ENCODE results near the gene IMMP2L.

The IMMP2L gene

GRCh38 chr7:110764852-110765251 lies 797.4 kb downstream of the IMMP2L start:
- no peak for DNase-seq

- no peak for DNase-seq
These were observed 799.6 kb downstream of the IMMP2L start for GRCh38 chr7:110762546-110763225.

DNA sequence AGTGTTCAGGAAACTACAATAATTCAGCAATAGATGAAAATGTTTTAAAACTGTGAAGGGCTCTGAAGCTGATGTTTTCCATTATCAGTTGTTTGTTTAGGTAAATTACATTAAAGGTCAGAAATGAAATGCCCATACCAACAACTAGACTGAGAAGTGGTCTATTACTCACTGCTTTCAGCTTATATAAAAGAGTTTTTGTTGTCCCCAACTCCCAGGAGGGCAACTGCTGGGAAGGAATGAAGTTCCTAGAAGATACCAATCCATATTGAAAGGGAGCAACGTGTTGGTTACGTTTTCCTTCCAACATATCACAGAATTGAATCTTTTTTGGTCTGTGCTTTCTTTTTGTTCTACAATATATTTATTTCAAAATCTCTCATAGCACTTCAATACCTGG lies 802.0 kb downstream of the IMMP2L start:
- DNase-seq = no peak

DNA sequence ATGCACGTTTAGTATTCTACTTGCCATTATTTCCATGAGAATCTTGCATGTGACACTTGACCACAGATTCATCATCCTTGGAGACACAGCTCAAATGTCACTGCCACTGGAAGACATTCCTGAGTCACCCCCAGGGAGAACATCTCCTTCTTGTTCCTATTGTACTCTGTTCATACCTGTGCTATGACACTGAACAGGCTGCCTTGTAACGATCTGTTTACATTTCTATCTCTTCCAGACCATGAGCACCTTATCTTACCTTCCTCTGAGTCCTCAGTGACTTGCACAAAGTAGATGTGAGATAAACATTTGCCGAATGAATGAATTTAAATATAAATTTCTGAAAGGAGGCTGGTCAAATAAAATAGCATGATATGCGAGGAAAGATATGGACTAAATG lies 803.2 kb downstream of the IMMP2L start:
- DNase-seq = no peak

DNA sequence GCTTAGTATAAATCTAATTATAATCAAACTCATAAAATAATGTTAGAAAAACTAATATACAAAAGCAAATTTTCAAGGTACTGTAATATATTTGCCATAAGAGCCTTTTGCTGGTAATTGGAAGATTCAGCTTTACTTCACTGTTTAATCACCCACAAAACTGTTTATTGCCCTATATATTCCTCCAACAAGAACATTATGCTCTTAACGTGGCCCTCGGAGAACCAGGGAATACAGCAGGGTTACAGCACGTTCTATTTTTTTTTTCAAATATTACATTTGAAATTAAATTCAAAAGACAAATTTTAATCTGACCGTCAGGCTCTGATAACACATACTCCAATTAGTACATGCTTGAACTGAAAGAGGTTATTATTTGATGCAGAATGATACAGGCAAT lies 807.6 kb downstream of the IMMP2L start:
- DNase-seq = no peak

- DNase-seq = no peak
These were observed 811.2 kb downstream of the IMMP2L start for GRCh38 chr7:110750931-110751605.

- DNase-seq = no peak
These were observed 829.1 kb downstream of the IMMP2L start for GRCh38 chr7:110733221-110733620.

DNA sequence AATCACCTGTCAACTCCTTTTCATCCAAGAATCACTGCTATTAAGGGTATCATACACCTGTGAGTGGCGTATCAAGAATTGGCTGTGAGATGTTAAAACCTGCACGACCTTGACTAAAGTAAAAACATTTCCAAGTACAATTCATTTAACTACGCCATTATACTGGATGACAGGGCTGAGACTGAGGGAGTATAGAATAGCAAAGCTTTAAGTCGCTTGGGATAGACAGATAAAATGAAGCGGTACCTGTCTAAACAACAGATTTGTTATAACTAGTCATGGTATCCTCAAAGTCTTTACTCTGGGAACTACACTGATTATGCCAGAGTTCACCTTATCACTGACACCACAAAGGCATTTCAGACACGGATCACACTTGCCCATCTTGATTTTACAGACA lies 837.5 kb downstream of the IMMP2L start:
- DNase-seq = no peak

GRCh38 chr7:110721395-110721794 lies 840.9 kb downstream of the IMMP2L start:
- DNase-seq = no peak

DNA sequence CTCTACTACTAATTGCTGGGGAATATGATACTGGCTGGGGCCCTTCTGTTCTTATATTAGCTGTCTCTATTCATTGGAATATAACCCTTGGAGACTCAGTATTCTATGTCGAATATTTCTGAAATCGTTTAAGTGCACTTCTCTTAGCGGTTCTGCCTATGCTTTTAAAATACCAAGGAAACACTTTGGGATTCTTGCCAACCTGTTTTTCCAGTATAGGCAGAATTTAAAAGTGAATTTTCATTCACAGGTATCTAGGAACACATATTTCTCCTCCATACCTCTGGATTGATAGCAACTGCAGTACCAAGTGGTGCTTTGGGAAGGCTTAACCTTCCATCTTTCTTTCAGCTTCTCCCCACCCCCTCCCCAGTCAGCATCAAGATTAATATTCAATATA lies 841.7 kb downstream of the IMMP2L start:
- DNase-seq = no peak

- DNase-seq = no peak
These were observed 842.6 kb downstream of the IMMP2L start for GRCh38 chr7:110719741-110720140.

GRCh38 chr7:110718503-110719205 lies 843.6 kb downstream of the IMMP2L start:
- no peak for DNase-seq

- DNase-seq = no peak
These were observed 858.1 kb downstream of the IMMP2L start for GRCh38 chr7:110704225-110704624.

DNA sequence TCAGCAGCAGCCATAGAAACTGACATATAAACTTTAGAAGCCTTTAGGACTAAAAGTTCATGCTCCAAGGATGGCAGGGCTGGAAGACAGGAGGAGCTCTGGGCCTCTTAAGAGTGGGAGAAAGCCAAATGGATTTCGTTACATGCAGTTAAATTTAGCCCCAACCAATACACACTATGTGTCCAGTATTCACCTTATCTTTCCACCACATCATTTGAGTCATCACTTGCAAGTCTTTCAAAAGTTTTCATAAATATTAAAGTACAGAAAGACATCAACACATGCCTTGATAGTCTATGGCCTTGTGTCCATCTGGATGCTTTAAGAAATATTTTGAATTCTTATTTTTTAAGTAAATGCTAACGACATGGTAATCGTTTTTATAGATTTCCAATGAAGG lies 863.7 kb downstream of the IMMP2L start:
- no peak for DNase-seq

DNA sequence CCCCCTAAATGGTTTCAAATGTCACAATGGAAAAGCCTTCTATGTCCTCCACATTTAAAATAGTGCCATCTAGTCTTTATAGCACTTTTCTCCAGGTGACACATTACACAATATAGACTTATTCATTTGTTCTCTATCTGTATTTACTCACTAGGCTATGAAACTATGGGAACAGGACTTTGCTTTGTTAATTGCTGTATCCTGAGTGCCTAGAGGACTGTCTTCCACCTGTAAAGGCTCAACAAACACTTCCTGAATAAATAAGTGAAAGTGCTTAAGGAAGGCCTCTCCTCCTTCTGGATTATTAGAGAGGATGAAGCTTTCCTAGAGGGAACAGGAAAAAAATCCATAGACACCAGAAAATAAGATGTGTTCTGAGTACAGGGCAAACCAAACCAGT lies 868.9 kb downstream of the IMMP2L start:
- DNase-seq = no peak

DNA sequence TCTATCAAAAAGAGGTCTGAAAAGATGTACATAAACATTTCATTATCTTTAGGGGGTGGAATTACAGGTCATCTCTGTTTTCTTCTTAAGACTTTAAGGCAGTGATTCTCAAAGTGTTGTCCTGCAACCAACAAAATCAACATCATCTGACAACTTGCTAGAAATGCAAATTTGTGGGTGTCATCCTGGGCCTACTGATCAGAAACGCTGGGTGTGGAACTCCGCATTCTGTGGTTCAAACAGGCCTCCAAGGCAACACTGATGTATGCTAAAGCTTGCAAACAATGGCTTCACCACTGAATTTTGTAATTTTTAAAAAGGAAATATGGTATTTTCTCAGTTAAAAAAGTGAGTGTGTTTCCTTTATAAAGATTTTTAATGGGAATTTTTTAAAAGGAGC lies 873.4 kb downstream of the IMMP2L start:
- no peak for DNase-seq

GRCh38 chr7:110685899-110686298 lies 876.4 kb downstream of the IMMP2L start:
- DNase-seq = no peak

GRCh38 chr7:110681941-110682340 lies 880.4 kb downstream of the IMMP2L start:
- no peak for DNase-seq

GRCh38 chr7:110677405-110677804 lies 884.9 kb downstream of the IMMP2L start:
- DNase-seq = no peak

DNA sequence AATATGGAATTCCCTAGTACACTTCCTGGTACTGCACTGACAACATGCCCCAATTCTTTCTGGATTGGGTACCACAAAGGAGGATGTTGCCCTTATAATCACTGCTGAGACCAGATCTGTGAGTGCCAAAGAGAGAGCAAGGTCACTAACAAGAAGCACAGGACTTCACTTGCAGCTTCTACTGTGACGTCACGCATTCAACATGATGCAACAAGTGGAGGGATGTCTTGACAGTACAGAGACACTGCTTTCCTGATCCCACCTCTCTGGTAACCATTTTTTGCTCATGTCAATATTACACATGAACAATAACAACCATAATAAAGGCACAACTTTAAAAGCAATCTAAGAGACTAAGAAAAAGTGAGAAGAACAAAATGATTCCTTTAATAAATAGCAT lies 885.5 kb downstream of the IMMP2L start:
- DNase-seq = no peak

GRCh38 chr7:110675383-110676103 lies 886.7 kb downstream of the IMMP2L start:
- no peak for DNase-seq

DNA sequence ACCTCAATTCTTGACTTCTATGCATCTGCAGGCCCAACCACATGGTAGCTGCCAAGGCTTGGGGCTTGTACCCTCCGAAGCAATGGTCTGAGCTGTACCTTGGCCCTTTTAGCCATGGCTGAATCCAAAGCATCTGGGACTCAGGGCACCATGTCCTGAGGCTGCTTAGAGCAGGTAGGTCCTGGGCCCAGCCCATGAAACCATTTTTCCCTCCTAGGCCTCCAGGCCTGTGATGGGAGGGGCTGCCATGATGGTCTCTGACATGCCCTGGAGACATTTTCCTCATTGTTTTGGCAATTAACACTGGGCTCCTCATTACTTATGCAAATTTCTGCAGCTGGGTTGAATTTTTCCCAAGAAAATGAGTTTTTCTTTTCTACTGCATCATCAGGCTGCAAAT lies 889.1 kb downstream of the IMMP2L start:
- no peak for DNase-seq

DNA sequence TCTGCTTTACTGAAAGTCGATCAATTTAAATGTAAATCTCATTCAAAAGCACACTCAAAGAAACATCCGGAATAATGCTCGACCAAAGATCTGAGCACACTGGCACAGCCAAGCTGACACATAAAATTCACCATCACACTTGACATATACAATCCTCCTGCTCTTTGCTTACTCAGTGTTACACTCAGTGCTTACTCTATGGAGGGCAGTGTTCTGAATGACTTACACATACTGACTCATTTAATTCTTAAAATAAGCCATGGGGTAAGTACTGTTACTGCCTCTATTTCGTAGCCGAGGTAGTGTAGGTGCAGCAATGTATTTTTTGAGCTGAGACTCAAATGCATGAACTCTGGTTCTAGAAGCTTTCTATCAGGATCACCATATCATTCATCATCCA lies 892.9 kb downstream of the IMMP2L start:
- DNase-seq = no peak

DNA sequence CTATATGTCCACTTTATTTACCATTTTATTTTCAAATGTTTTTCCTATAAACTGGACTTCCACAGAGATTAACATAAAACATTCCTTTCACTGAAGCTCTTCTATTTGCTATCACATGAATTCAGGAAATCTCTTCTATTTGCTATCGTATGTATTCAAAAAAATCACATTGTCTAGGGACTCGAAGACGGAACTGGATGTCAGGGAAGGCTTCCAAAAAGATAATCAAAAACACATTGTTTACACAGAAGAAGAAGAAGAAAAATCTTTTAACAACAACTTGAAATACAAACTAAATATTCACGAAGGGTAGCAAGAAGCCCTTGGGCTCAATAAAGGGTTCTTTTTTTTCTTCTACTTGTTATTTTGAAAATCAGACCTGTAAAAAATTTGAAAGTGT lies 897.5 kb downstream of the IMMP2L start:
- no peak for DNase-seq

Measured in stimulated activated naive CD4-positive, alpha-beta T cell (primary cell).